IMR-90 (cell line): ENCODE data around the gene LAMA3. TPM values are rescaled to one million over a fixed set of nuclear protein-coding genes. Genes with fewer than 3 reads are reported as not detected.

Source experiments
- ATAC-seq: fragments of 200-7000 bp; cut with Tn5 transposase; 2 replicates; pipeline ENCODE4 v1.9.1; 2020; ENCODE audit warnings: low read depth, mild to moderate bottlenecking, moderate library complexity
- BruUV-seq: library from RNA; stranded (reverse); fragments of 400-500 nt; replicated peaks from 2 replicates; lab custom pipeline; 2021; lab: Mats Ljungman, UMichigan
- CTCF ChIA-PET: fragments of 300-600 bp; formaldehyde crosslinking; extraction: SDS; loops from one replicate; lab custom pipeline; 2021; ENCODE audit warnings: antibody characterized with exemption; lab: Yijun Ruan, JAX
- POLR2A ChIA-PET: fragments of 300-600 bp; sonication (Branson Sonifier 250); formaldehyde crosslinking; loops from one replicate; lab custom pipeline; 2022; ENCODE audit warnings: antibody characterized with exemption; ENCODE audit not compliant: unreplicated experiment; lab: Charles Lee
- DNase-seq: peaks from one replicate; pipeline ENCODE4 v3.0.0; 2013
- H2AFZ ChIP-seq: replicated peaks from 2 replicates; pipeline ENCODE3; 2013; ENCODE audit warnings: low read length, mild to moderate bottlenecking; ENCODE audit not compliant: poor library complexity
- H2AK5ac ChIP-seq: 2 replicates; pipeline ENCODE4 v1.6.1; 2013; ENCODE audit warnings: low read depth, low read length, inconsistent platforms
- H2AK9ac ChIP-seq: replicated peaks from 2 replicates; pipeline ENCODE3; 2013; ENCODE audit warnings: mild to moderate bottlenecking, low read depth, low read length, moderate library complexity; ENCODE audit not compliant: poor library complexity
- H2BK120ac ChIP-seq: 2 replicates; pipeline ENCODE4 v1.6.1; 2013; ENCODE audit warnings: low read depth, low read length, inconsistent platforms
- H2BK15ac ChIP-seq: 3 replicates; pipeline ENCODE4 v1.6.1; 2013; ENCODE audit warnings: low read depth, low read length, inconsistent platforms
- H2BK20ac ChIP-seq: 2 replicates; pipeline ENCODE4 v1.6.1; 2013; ENCODE audit warnings: low read depth, mild to moderate bottlenecking, inconsistent platforms, low read length, moderate library complexity
- H2BK5ac ChIP-seq: 2 replicates; pipeline ENCODE4 v1.6.1; 2013; ENCODE audit warnings: mild to moderate bottlenecking, low read depth, low read length, inconsistent platforms; ENCODE audit not compliant: poor library complexity, severe bottlenecking
- H3K14ac ChIP-seq: replicated peaks from 2 replicates; pipeline ENCODE4 v1.6.1; 2013; ENCODE audit warnings: low read depth, low read length, inconsistent platforms
- H3K18ac ChIP-seq: 2 replicates; pipeline ENCODE4 v1.6.1; 2013; ENCODE audit warnings: low read depth, low read length, control low read depth
- H3K23ac ChIP-seq: 2 replicates; pipeline ENCODE4 v1.6.1; 2013; ENCODE audit warnings: low read depth, low read length, inconsistent platforms
- H3K27ac ChIP-seq: 2 replicates; pipeline ENCODE4 v1.5.1; 2013; ENCODE audit warnings: mild to moderate bottlenecking, control low read depth, low read length; ENCODE audit not compliant: insufficient read depth
- H3K27me3 ChIP-seq: 2 replicates; pipeline ENCODE4 v1.6.1; 2013; ENCODE audit warnings: low read length; ENCODE audit not compliant: control insufficient read depth, insufficient read depth
- H3K36me3 ChIP-seq: 2 replicates; pipeline ENCODE4 v1.6.1; 2013; ENCODE audit warnings: low read length, mixed read lengths; ENCODE audit not compliant: control insufficient read depth, insufficient read depth
- H3K4ac ChIP-seq: 2 replicates; pipeline ENCODE4 v1.6.1; 2013; ENCODE audit warnings: low read depth, low read length, inconsistent platforms
- H3K4me1 ChIP-seq: 2 replicates; pipeline ENCODE4 v1.6.1; 2013; ENCODE audit warnings: low read length, mixed read lengths; ENCODE audit not compliant: control insufficient read depth, insufficient read depth
- H3K4me2 ChIP-seq: 2 replicates; pipeline ENCODE4 v1.6.1; 2013; ENCODE audit warnings: low read depth, mild to moderate bottlenecking, control low read depth, low read length, moderate library complexity
- H3K4me3 ChIP-seq: 2 replicates; pipeline ENCODE4 v1.5.1; 2013; ENCODE audit warnings: low read depth, mild to moderate bottlenecking, control low read depth, low read length, moderate library complexity; ENCODE audit not compliant: insufficient read depth
- H3K56ac ChIP-seq: 2 replicates; pipeline ENCODE4 v1.6.1; 2013; ENCODE audit warnings: low read length, inconsistent platforms; ENCODE audit not compliant: insufficient read depth; ENCODE audit errors: extremely low read depth
- H3K79me1 ChIP-seq, 2 experiments: 2 replicates each; pipeline ENCODE4 v1.6.1; 2013; ENCODE audit warnings: low read length in 2 of 2, inconsistent platforms in 1 of 2, low read depth in 1 of 2
- H3K9ac ChIP-seq: 2 replicates; pipeline ENCODE4 v1.6.1; 2013; ENCODE audit warnings: low read depth, low read length, control low read depth
- H3K9me1 ChIP-seq: 2 replicates; pipeline ENCODE4 v1.6.1; 2013; ENCODE audit warnings: low read length, inconsistent platforms; ENCODE audit not compliant: insufficient read depth
- H3K9me3 ChIP-seq: 2 replicates; pipeline ENCODE4 v1.6.1; 2013; ENCODE audit warnings: low read length; ENCODE audit not compliant: control insufficient read depth, insufficient read depth
- H4K20me1 ChIP-seq: 2 replicates; pipeline ENCODE4 v1.6.1; 2013; ENCODE audit warnings: low read length, inconsistent platforms; ENCODE audit not compliant: insufficient read depth
- H4K5ac ChIP-seq: 2 replicates; pipeline ENCODE4 v1.6.1; 2013; ENCODE audit warnings: mild to moderate bottlenecking, low read depth, low read length, control low read depth
- H4K8ac ChIP-seq, 2 experiments: 2 replicates each; pipeline ENCODE4 v1.6.1; 2013; ENCODE audit warnings: low read depth in 2 of 2, low read length in 2 of 2, control low read depth in 1 of 2, inconsistent platforms in 1 of 2
- H4K91ac ChIP-seq: 2 replicates; pipeline ENCODE4 v1.6.1; 2013; ENCODE audit warnings: low read depth, low read length, inconsistent platforms; ENCODE audit not compliant: insufficient read depth
- BHLHE40 ChIP-seq: fragments of 150-350 bp; IDR thresholded peaks from 2 replicates; pipeline ENCODE4 v1.6.1; 2016; ENCODE audit warnings: mild to moderate bottlenecking, low read depth, low read length
- CEBPB ChIP-seq: IDR thresholded peaks from 2 replicates; pipeline ENCODE4 v1.6.1; 2012; ENCODE audit warnings: low read depth, low read length, improper control_type of control experiment
- CHD1 ChIP-seq: IDR thresholded peaks from 2 replicates; pipeline ENCODE4 v1.6.1; 2012; ENCODE audit warnings: low read depth, low read length, improper control_type of control experiment
- FOS ChIP-seq: fragments of 150-350 bp; IDR thresholded peaks from 2 replicates; pipeline ENCODE4 v1.6.1; 2016; ENCODE audit warnings: low read depth, low read length
- MAFK ChIP-seq: IDR thresholded peaks from 2 replicates; pipeline ENCODE4 v1.6.1; 2012; ENCODE audit warnings: low read depth, low read length, improper control_type of control experiment
- MXI1 ChIP-seq: IDR thresholded peaks from 2 replicates; pipeline ENCODE4 v1.6.1; 2012; ENCODE audit warnings: low read depth, mild to moderate bottlenecking, low read length, moderate library complexity, borderline replicate concordance
- POLR2A ChIP-seq: IDR thresholded peaks from 2 replicates; pipeline ENCODE4 v1.6.1; 2012; ENCODE audit warnings: mild to moderate bottlenecking, low read depth, low read length
- RAD21 ChIP-seq: IDR thresholded peaks from 2 replicates; pipeline ENCODE4 v1.6.1; 2012; ENCODE audit warnings: low read length, improper control_type of control experiment
- RCOR1 ChIP-seq: IDR thresholded peaks from 2 replicates; pipeline ENCODE4 v1.6.1; 2012; ENCODE audit warnings: mild to moderate bottlenecking, low read length, improper control_type of control experiment; ENCODE audit not compliant: insufficient replicate concordance
- RFX5 ChIP-seq: IDR thresholded peaks from 2 replicates; pipeline ENCODE4 v1.8.0; 2012; ENCODE audit warnings: low read depth, mild to moderate bottlenecking, low read length, moderate library complexity
- SMC3 ChIP-seq: fragments of 150-350 bp; IDR thresholded peaks from 2 replicates; pipeline ENCODE4 v1.6.1; 2016; ENCODE audit warnings: low read depth, mild to moderate bottlenecking, antibody characterized with exemption, low read length, moderate library complexity
- WGBS, 2 experiments: methylation state at CpG; one replicate each; pipeline versions ENCODE4 v1.1.5 to v1.1.7; 2013; ENCODE audit warnings: missing lambda C conversion rate in 2 of 2; ENCODE audit not compliant: insufficient read length in 1 of 2; ENCODE audit errors: extremely low coverage in 2 of 2; 5-methylcytosine and 5-hydroxymethylcytosine counted together
- dilution Hi-C: fragments of 300-500 bp; cut with HindIII; formaldehyde crosslinking; loops from one replicate; pipeline ENCODE4 v1.14.3; 2018; ENCODE audit warnings: low sequenced_read_pairs; ENCODE audit not compliant: unreplicated experiment
- in situ Hi-C: fragments of 300-500 bp; cut with MboI; formaldehyde crosslinking; loops from 3 replicates; pipeline ENCODE4 v1.14.3; 2019; ENCODE audit warnings: low sequenced_read_pairs, inconsistent platforms, mixed read lengths
- intact Hi-C: fragments of 100-400 bp; cut with micrococcal nuclease; formaldehyde crosslinking; loops from 2 replicates; pipeline ENCODE4 v1.10.0; 2022
- polyA plus RNA-seq, 3 experiments: library from polyadenylated mRNA; depleted of rRNA; stranded (reverse); fragments of >200 nt; gene quantifications; 2 replicates each; pipeline ENCODE4 v1.2.3, GENCODE V29; 2012; ENCODE audit warnings: low replicate concordance in 1 of 3
- total RNA-seq: library from RNA; depleted of rRNA; stranded (reverse); fragments of >200 nt; gene quantifications from 2 replicates; pipeline ENCODE4 v1.2.3, GENCODE V29; 2012
- TF ChIP-seq, protein P1 (sequence below): fragments of 150-350 bp; IDR thresholded peaks from 2 replicates; pipeline ENCODE4 v1.6.1; 2016; ENCODE audit warnings: low read depth, mild to moderate bottlenecking, low read length, moderate library complexity, borderline replicate concordance
- TF ChIP-seq, protein P2 (sequence below): conservative IDR thresholded peaks from 2 replicates; pipeline ENCODE4 v1.5.1; 2012; ENCODE audit warnings: mild to moderate bottlenecking, low read depth, low read length, improper control_type of control experiment

The LAMA3 gene
- total and polyA plus RNA-seq, 2 of the 4 experiments (the other 2 are of a cell fraction) = 0.18 to 0.19 TPM

DNA sequence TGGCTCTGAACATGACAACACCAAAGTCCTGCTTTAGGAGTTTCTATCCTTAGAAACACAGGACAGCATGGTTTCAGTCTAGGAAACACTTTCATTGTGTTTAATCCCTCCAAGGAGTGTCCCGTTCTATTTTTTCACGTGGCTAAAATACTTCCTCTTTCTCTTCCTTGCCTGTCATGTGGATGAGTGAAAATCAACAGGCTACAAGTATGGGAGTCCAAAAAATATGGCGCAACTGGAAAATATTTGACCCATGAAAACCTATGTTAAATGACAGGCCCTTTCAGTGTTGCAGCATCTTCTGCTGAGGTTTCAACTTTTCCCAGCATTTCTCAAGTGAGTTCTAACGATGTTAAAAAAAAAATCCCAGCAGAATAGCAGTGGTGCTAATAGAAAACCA is 146.3 kb downstream of the LAMA3 start:
- Histone ChIP-seq H3K79me1 (no peaks in the 10 kb centered on the region), H3K14ac (0 out of 2 replicates have a peak overlapping the region, but pooled peaks have one; percentile 25), H3K9me3 (no peaks in the 10 kb centered on the region), H3K4me2 (no peak overlapping the region), H2AFZ (no peak overlapping the region), H4K5ac (no peak overlapping the region), H4K8ac (no peak overlapping the region), H3K36me3 (no peaks in the 10 kb centered on the region), H3K56ac (no peak overlapping the region), H3K4me1 (peaks cover 8% of the 10 kb centered on the region; the same call in 1 of the 2 replicates), H2BK120ac (no peak overlapping the region), H3K27ac (no peak overlapping the region), H3K4me3 (no peak overlapping the region), H3K9me1 (peaks cover 3% of the 10 kb centered on the region; the same call in 1 of the 2 replicates), H2AK5ac (no peak overlapping the region), H3K4ac (no peak overlapping the region), H4K91ac (no peak overlapping the region; the same call in 1 of the 2 replicates), H3K23ac (no peak overlapping the region), H2BK5ac (no peak overlapping the region), H2BK15ac (peak overlapping the region; percentile 67; the same call in 1 of the 3 replicates), H4K20me1 (no peaks in the 10 kb centered on the region), H3K18ac (peak overlapping the region; percentile 28; the same call in 1 of the 2 replicates), H3K27me3 (no peaks in the 10 kb centered on the region), H2AK9ac (no peak overlapping the region), H3K9ac (no peak overlapping the region), H2BK20ac (no peak overlapping the region)
- DNase-seq = no peak
- ATAC-seq = no peak
- no TSS peak for BruUV-seq
- intact Hi-C loops (loop anchor here (5.0 kb wide), 1 partner anchor 57 kb away; no protein-coding TSS in a partner anchor), dilution Hi-C loops (no loop called here), in situ Hi-C loops (no loop called here)
- no peak for TF ChIP-seq CHD1
- no peak for TF ChIP-seq FOS
- TF ChIP-seq BHLHE40 = no peak
- TF ChIP-seq CEBPB = no peak
- no peak for TF ChIP-seq RCOR1
- TF ChIP-seq, protein P1, sequence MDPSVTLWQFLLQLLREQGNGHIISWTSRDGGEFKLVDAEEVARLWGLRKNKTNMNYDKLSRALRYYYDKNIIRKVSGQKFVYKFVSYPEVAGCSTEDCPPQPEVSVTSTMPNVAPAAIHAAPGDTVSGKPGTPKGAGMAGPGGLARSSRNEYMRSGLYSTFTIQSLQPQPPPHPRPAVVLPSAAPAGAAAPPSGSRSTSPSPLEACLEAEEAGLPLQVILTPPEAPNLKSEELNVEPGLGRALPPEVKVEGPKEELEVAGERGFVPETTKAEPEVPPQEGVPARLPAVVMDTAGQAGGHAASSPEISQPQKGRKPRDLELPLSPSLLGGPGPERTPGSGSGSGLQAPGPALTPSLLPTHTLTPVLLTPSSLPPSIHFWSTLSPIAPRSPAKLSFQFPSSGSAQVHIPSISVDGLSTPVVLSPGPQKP = no peak
- TF ChIP-seq, protein P2, sequence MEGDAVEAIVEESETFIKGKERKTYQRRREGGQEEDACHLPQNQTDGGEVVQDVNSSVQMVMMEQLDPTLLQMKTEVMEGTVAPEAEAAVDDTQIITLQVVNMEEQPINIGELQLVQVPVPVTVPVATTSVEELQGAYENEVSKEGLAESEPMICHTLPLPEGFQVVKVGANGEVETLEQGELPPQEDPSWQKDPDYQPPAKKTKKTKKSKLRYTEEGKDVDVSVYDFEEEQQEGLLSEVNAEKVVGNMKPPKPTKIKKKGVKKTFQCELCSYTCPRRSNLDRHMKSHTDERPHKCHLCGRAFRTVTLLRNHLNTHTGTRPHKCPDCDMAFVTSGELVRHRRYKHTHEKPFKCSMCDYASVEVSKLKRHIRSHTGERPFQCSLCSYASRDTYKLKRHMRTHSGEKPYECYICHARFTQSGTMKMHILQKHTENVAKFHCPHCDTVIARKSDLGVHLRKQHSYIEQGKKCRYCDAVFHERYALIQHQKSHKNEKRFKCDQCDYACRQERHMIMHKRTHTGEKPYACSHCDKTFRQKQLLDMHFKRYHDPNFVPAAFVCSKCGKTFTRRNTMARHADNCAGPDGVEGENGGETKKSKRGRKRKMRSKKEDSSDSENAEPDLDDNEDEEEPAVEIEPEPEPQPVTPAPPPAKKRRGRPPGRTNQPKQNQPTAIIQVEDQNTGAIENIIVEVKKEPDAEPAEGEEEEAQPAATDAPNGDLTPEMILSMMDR = no peak
- no peak for TF ChIP-seq MAFK
- TF ChIP-seq MXI1 = no peak
- no peak for TF ChIP-seq RFX5
- TF ChIP-seq RAD21 = no peak
- TF ChIP-seq POLR2A = no peak
- TF ChIP-seq SMC3 = no peak
- CTCF ChIA-PET = no interaction called here
- POLR2A ChIA-PET = no interaction called here
- WGBS, 2 experiments = no CpG with 5 or more reads among the region's 4 CpGs
